ENCODE measurements around the gene RPP40. TPM values are rescaled to one million over a fixed set of nuclear protein-coding genes. Genes with fewer than 3 reads are reported as not detected.

The RPP40 gene
- total RNA-seq, 1 donor: 21.9 TPM

- no peak for DNase-seq (ENCODE audit: low read depth)
- H3K4me3 ChIP-seq (ENCODE audit: low read depth, low read length): no peak overlapping the region
- TF ChIP-seq CTCF (IDR thresholded peaks at IDR 0.05; ENCODE audit: insufficient read depth, low read length): no peak
Measured at GRCh38 chr6:4953440-4953839, 50.4 kb downstream of the RPP40 start.

- DNase-seq (ENCODE audit: low read depth): no peak
- TF ChIP-seq CTCF (IDR thresholded peaks at IDR 0.05; ENCODE audit: insufficient read depth, low read length): no peak
- no peak overlapping the region for H3K4me3 ChIP-seq (ENCODE audit: low read depth, low read length)
Measured at GRCh38 chr6:4950836-4951533, 52.9 kb downstream of the RPP40 start.

GRCh38 chr6:4950076-4950475 lies 53.8 kb downstream of the RPP40 start:
- no peak for DNase-seq (ENCODE audit: low read depth)
- H3K4me3 ChIP-seq (ENCODE audit: low read depth, low read length): no peak overlapping the region
- no peak for TF ChIP-seq CTCF (IDR thresholded peaks at IDR 0.05; ENCODE audit: insufficient read depth, low read length)

- H3K4me3 ChIP-seq (ENCODE audit: low read depth, low read length): no peak overlapping the region
- DNase-seq (ENCODE audit: low read depth): no peak
- no peak for TF ChIP-seq CTCF (IDR thresholded peaks at IDR 0.05; ENCODE audit: insufficient read depth, low read length)
Measured at GRCh38 chr6:4948781-4949450, 54.9 kb downstream of the RPP40 start.

GRCh38 chr6:4947716-4948115 lies 56.1 kb downstream of the RPP40 start:
- no peak for TF ChIP-seq CTCF (IDR thresholded peaks at IDR 0.05; ENCODE audit: insufficient read depth, low read length)
- DNase-seq (ENCODE audit: low read depth): no peak
- no peak overlapping the region for H3K4me3 ChIP-seq (ENCODE audit: low read depth, low read length)

- no peak overlapping the region for H3K4me3 ChIP-seq (ENCODE audit: low read depth, low read length)
- TF ChIP-seq CTCF (IDR thresholded peaks at IDR 0.05; ENCODE audit: insufficient read depth, low read length): no peak
- no peak for DNase-seq (ENCODE audit: low read depth)
Measured at GRCh38 chr6:4946521-4946920, 57.3 kb downstream of the RPP40 start.

Other genes starting within 250 kb of the RPP40 start
- gene CDYL, start 227.6 kb downstream of the RPP40 start, total RNA-seq (ENCODE audit: low replicate concordance): 25.8 and 48.4 TPM in 2 replicates
- 3.8 and 10.1 TPM in 2 replicates for gene PPP1R3G, start 81.3 kb upstream of the RPP40 start, total RNA-seq (ENCODE audit: low replicate concordance)

Measured in fibroblast of the aortic adventitia (primary cell).